H9 (cell line): ENCODE measurements around the gene EXOC5. TPM values are rescaled to one million over a fixed set of nuclear protein-coding genes. Genes with fewer than 3 reads are reported as not detected.

Experiments
- DNase-seq: peaks from one replicate; pipeline ENCODE4 v3.0.0-alpha.2; 2017
- H2AFZ ChIP-seq: one replicate; pipeline ENCODE4 v1.6.1; 2013; ENCODE audit warnings: mild to moderate bottlenecking, low read length, control low read depth, moderate library complexity
- H2AK5ac ChIP-seq: 2 replicates; pipeline ENCODE4 v1.6.1; 2013; ENCODE audit warnings: low read length, control low read depth, mixed read lengths; ENCODE audit not compliant: insufficient read length
- H2BK120ac ChIP-seq: one replicate; pipeline ENCODE4 v1.6.1; 2013; ENCODE audit warnings: low read depth, mild to moderate bottlenecking, low read length, control low read depth, inconsistent platforms; ENCODE audit not compliant: poor library complexity, severe bottlenecking
- H2BK12ac ChIP-seq: 2 replicates; pipeline ENCODE4 v1.6.1; 2013; ENCODE audit warnings: low read length, control low read depth, mixed read lengths, low read depth; ENCODE audit not compliant: insufficient read length
- H2BK15ac ChIP-seq: 2 replicates; pipeline ENCODE4 v1.6.1; 2013; ENCODE audit warnings: low read depth, low read length, control low read depth
- H2BK20ac ChIP-seq: one replicate; pipeline ENCODE4 v1.6.1; 2013; ENCODE audit warnings: low read depth, mild to moderate bottlenecking, low read length, control low read depth, inconsistent platforms; ENCODE audit not compliant: poor library complexity, severe bottlenecking
- H2BK5ac ChIP-seq: 2 replicates; pipeline ENCODE4 v1.6.1; 2013; ENCODE audit warnings: low read length, control low read depth, mixed read lengths; ENCODE audit not compliant: insufficient read length
- H3K14ac ChIP-seq: 2 replicates; pipeline ENCODE4 v1.6.1; 2013; ENCODE audit warnings: low read length, control low read depth; ENCODE audit not compliant: insufficient read depth
- H3K18ac ChIP-seq: 2 replicates; pipeline ENCODE4 v1.6.1; 2013; ENCODE audit warnings: low read depth, mild to moderate bottlenecking, mixed read lengths, low read length, control low read depth; ENCODE audit not compliant: insufficient read length
- H3K23ac ChIP-seq: 2 replicates; pipeline ENCODE4 v1.6.1; 2013; ENCODE audit warnings: low read length, control low read depth, mixed read lengths, low read depth; ENCODE audit not compliant: insufficient read length
- H3K23me2 ChIP-seq: 2 replicates; pipeline ENCODE4 v1.6.1; 2013; ENCODE audit warnings: low read depth, mild to moderate bottlenecking, mixed read lengths, low read length, control low read depth; ENCODE audit not compliant: insufficient read length, poor library complexity, severe bottlenecking
- H3K27ac ChIP-seq: 2 replicates; pipeline ENCODE4 v1.5.1; 2013; ENCODE audit warnings: low read length, control low read depth, mixed read lengths, low read depth; ENCODE audit not compliant: insufficient read length
- H3K27me3 ChIP-seq: 2 replicates; pipeline ENCODE4 v1.6.1; 2013; ENCODE audit warnings: low read length, control low read depth, inconsistent platforms; ENCODE audit not compliant: insufficient read depth
- H3K4ac ChIP-seq: 2 replicates; pipeline ENCODE4 v1.6.1; 2013; ENCODE audit warnings: low read depth, mild to moderate bottlenecking, control low read depth, inconsistent platforms, low read length, moderate library complexity
- H3K4me1 ChIP-seq: 2 replicates; pipeline ENCODE4 v1.6.1; 2013; ENCODE audit warnings: low read length, control low read depth, inconsistent platforms; ENCODE audit not compliant: insufficient read depth
- H3K4me2 ChIP-seq: 2 replicates; pipeline ENCODE4 v1.6.1; 2013; ENCODE audit warnings: low read length, control low read depth, mixed read lengths; ENCODE audit not compliant: insufficient read length, insufficient read depth
- H3K56ac ChIP-seq: 2 replicates; pipeline ENCODE4 v1.6.1; 2013; ENCODE audit warnings: low read depth, mild to moderate bottlenecking, mixed read lengths, low read length, control low read depth; ENCODE audit not compliant: insufficient read length
- H3K79me1 ChIP-seq: 2 replicates; pipeline ENCODE4 v1.6.1; 2013; ENCODE audit warnings: low read depth, mild to moderate bottlenecking, moderate library complexity, low read length, control low read depth, inconsistent platforms; ENCODE audit not compliant: insufficient read depth, poor library complexity, severe bottlenecking
- H3K79me2 ChIP-seq: 2 replicates; pipeline ENCODE4 v1.6.1; 2013; ENCODE audit warnings: low read length, control low read depth, inconsistent platforms; ENCODE audit not compliant: insufficient read depth
- H3K9ac ChIP-seq: 2 replicates; pipeline ENCODE4 v1.6.1; 2013; ENCODE audit warnings: low read length, control low read depth, mixed read lengths; ENCODE audit not compliant: insufficient read length; ENCODE audit errors: extremely low read depth
- H3K9me3 ChIP-seq: one replicate; pipeline ENCODE4 v1.6.1; 2013; ENCODE audit warnings: low read depth, low read length, inconsistent platforms; ENCODE audit not compliant: control insufficient read depth
- H3T11ph ChIP-seq: one replicate; pipeline ENCODE4 v1.6.1; 2013; ENCODE audit warnings: mild to moderate bottlenecking, low read length, control low read depth, inconsistent platforms
- H4K20me1 ChIP-seq: one replicate; pipeline ENCODE4 v1.6.1; 2013; ENCODE audit not compliant: control insufficient read depth, insufficient read length, insufficient read depth
- H4K5ac ChIP-seq: 2 replicates; pipeline ENCODE4 v1.6.1; 2013; ENCODE audit warnings: low read depth, mild to moderate bottlenecking, mixed read lengths, low read length, control low read depth; ENCODE audit not compliant: insufficient read length
- H4K8ac ChIP-seq: replicated peaks from 2 replicates; pipeline ENCODE4 v1.6.1; 2013; ENCODE audit warnings: low read length, control low read depth, mixed read lengths, low read depth; ENCODE audit not compliant: insufficient read length
- H4K91ac ChIP-seq: 2 replicates; pipeline ENCODE4 v1.6.1; 2013; ENCODE audit warnings: low read depth, mild to moderate bottlenecking, moderate library complexity, mixed read lengths, low read length, control low read depth; ENCODE audit not compliant: insufficient read length
- H3K27ac Mint-ChIP-seq, 3 experiments: 2 replicates in 2 of 3; 3 replicates in 1 of 3; pipeline ENCODE4 v1.8.0; 2020 to 2021; ENCODE audit warnings: mixed read lengths in 3 of 3, mild to moderate bottlenecking in 1 of 3, moderate library complexity in 1 of 3
- H3K27me3 Mint-ChIP-seq: 2 replicates; pipeline ENCODE4 v1.8.0; 2021; ENCODE audit warnings: low read depth, mild to moderate bottlenecking, moderate library complexity, mixed read lengths
- H3K36me3 Mint-ChIP-seq, 3 experiments: 2 replicates in 2 of 3; 3 replicates in 1 of 3; pipeline ENCODE4 v1.8.0; 2020 to 2021; ENCODE audit warnings: low read depth in 3 of 3, mixed read lengths in 3 of 3; ENCODE audit not compliant: insufficient read depth in 1 of 3
- H3K4me1 Mint-ChIP-seq, 2 experiments: 2 replicates each; pipeline ENCODE4 v1.8.0; 2020; ENCODE audit warnings: mixed read lengths in 2 of 2
- H3K4me3 Mint-ChIP-seq, 2 experiments: 2 replicates in 1 of 2; 3 replicates in 1 of 2; pipeline ENCODE4 v1.8.0; 2020 to 2021; ENCODE audit warnings: mild to moderate bottlenecking in 2 of 2, mixed read lengths in 2 of 2, moderate library complexity in 1 of 2
- H3K9me3 Mint-ChIP-seq, 2 experiments: 2 replicates in 1 of 2; 3 replicates in 1 of 2; pipeline ENCODE4 v1.8.0; 2020; ENCODE audit warnings: mild to moderate bottlenecking in 2 of 2, mixed read lengths in 2 of 2, moderate library complexity in 1 of 2
- WGBS: extraction: QIAGEN DNeasy Blood & Tissue Kit; methylation state at CpG from one replicate; pipeline ENCODE4 v1.1.7; 2013; ENCODE audit warnings: missing lambda C conversion rate, low lambda C conversion rate, mixed read lengths; ENCODE audit not compliant: insufficient read length; ENCODE audit errors: extremely low coverage; 5-methylcytosine and 5-hydroxymethylcytosine counted together
- total RNA-seq: library from RNA; stranded (reverse); gene quantifications from 2 replicates; pipeline ENCODE4 v1.2.1, GENCODE V29; 2021
- TF ChIP-seq, protein P1 (sequence below): fragments of 200-600 bp; sonication (generic); conservative IDR thresholded peaks from 3 replicates; pipeline ENCODE4 v1.8.0; 2021; ENCODE audit warnings: antibody characterized with exemption, mild to moderate bottlenecking

The EXOC5 gene
- total RNA-seq, 1 experiment from 2014 or later: 92.9 TPM

DNA sequence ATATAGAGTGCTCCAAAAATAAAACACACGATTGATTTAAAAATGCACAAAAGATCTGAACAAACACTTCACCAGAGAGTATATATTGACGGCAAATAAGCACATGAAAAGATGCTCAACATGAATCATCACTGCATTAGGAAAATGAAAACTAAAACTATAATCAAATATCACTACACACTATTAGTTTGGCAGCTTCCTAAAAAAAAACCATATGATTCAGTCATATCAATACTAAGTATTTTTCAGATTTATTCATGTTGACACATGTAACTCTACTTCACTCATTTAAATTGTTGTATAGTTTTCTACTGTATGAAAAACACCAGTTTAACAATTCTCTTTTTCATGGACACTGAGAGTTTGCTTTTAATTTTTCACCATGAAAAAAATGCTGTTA is 41.6 kb downstream of the EXOC5 start:
- H4K20me1 ChIP-seq: no peaks in the 10 kb centered on the region
- H3K79me1 ChIP-seq: no peaks in the 10 kb centered on the region
- no peak overlapping the region for H2AK5ac ChIP-seq
- no peaks in the 10 kb centered on the region for H3K9me3 ChIP-seq
- H4K5ac ChIP-seq: no peak overlapping the region
- H3K4me2 ChIP-seq: no peak overlapping the region
- H3K23ac ChIP-seq: no peak overlapping the region
- no peak overlapping the region for H4K8ac ChIP-seq
- Mint-ChIP-seq H3K4me1 (peaks cover 27 to 33% of the 10 kb centered on the region in 2 experiments), H3K27me3 (no peaks in the 10 kb centered on the region), H3K9me3 (peaks cover 4% of the 10 kb centered on the region in 2 experiments; a peak in 2 of 5 replicates), H3K36me3 (peaks cover 26 to 56% (median 56%) of the 10 kb centered on the region in 3 experiments), H3K27ac (peak overlapping the region in 1 of 3 experiments; percentile 82; a peak in 2 of 7 replicates), H3K4me3 (no peak overlapping the region)
- no peak overlapping the region for H3T11ph ChIP-seq
- H2BK20ac ChIP-seq: no peak overlapping the region
- no peak overlapping the region for H3K4ac ChIP-seq
- no peaks in the 10 kb centered on the region for H3K79me2 ChIP-seq
- H3K14ac ChIP-seq: no peak overlapping the region
- H2AFZ ChIP-seq: no peak overlapping the region
- WGBS: no CpG with 5 or more reads among the region's 2 CpGs
- DNase-seq: no peak
- H4K91ac ChIP-seq: no peak overlapping the region
- H3K4me1 ChIP-seq: peaks cover 5% of the 10 kb centered on the region; the same call in 1 of the 2 replicates
- no peak overlapping the region for H2BK5ac ChIP-seq
- H3K18ac ChIP-seq: no peak overlapping the region
- H3K56ac ChIP-seq: no peak overlapping the region
- H3K23me2 ChIP-seq: no peaks in the 10 kb centered on the region
- H3K27ac ChIP-seq: no peak overlapping the region
- no peak overlapping the region for H2BK15ac ChIP-seq
- H2BK120ac ChIP-seq: no peak overlapping the region
- TF ChIP-seq, protein P1, sequence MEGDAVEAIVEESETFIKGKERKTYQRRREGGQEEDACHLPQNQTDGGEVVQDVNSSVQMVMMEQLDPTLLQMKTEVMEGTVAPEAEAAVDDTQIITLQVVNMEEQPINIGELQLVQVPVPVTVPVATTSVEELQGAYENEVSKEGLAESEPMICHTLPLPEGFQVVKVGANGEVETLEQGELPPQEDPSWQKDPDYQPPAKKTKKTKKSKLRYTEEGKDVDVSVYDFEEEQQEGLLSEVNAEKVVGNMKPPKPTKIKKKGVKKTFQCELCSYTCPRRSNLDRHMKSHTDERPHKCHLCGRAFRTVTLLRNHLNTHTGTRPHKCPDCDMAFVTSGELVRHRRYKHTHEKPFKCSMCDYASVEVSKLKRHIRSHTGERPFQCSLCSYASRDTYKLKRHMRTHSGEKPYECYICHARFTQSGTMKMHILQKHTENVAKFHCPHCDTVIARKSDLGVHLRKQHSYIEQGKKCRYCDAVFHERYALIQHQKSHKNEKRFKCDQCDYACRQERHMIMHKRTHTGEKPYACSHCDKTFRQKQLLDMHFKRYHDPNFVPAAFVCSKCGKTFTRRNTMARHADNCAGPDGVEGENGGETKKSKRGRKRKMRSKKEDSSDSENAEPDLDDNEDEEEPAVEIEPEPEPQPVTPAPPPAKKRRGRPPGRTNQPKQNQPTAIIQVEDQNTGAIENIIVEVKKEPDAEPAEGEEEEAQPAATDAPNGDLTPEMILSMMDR: no peak
- H3K9ac ChIP-seq: no peak overlapping the region
- no peak overlapping the region for H2BK12ac ChIP-seq
- no peaks in the 10 kb centered on the region for H3K27me3 ChIP-seq
